HL-60/S4 treated with phorbol 12-myristate 13-acetate at 8.2 ng/mL for 4 days and 3 days (cell line): ENCODE data around the gene ADGRD1.

Experiments used
- in situ Hi-C: fragments of 300-500 bp; cut with MboI; formaldehyde crosslinking; loops from 2 replicates; pipeline ENCODE4 v1.15.0; 2022; ENCODE audit warnings: low sequenced_read_pairs

ADGRD1 gene

DNA sequence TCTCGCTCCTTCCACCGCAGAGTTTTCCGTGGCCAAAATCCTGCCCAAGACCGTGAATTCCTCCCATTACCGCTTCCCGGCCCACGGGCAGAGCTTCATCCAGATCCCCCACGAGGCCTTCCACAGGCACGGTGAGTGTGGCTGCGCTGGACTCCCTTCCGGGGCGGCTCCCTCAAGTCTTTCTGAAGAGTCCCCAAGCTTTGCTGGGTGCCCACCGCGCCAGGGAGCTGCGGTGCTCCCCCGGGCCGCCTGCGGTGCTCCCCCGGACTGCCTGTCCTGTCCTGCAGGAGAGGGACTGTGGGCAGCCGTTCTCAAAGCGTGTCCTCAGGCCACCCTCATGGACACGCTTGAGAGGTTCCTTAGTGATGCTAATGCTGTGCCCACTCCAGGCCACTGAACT is 50.5 kb downstream of the ADGRD1 start:
- in situ Hi-C loops, result no loop called here

DNA sequence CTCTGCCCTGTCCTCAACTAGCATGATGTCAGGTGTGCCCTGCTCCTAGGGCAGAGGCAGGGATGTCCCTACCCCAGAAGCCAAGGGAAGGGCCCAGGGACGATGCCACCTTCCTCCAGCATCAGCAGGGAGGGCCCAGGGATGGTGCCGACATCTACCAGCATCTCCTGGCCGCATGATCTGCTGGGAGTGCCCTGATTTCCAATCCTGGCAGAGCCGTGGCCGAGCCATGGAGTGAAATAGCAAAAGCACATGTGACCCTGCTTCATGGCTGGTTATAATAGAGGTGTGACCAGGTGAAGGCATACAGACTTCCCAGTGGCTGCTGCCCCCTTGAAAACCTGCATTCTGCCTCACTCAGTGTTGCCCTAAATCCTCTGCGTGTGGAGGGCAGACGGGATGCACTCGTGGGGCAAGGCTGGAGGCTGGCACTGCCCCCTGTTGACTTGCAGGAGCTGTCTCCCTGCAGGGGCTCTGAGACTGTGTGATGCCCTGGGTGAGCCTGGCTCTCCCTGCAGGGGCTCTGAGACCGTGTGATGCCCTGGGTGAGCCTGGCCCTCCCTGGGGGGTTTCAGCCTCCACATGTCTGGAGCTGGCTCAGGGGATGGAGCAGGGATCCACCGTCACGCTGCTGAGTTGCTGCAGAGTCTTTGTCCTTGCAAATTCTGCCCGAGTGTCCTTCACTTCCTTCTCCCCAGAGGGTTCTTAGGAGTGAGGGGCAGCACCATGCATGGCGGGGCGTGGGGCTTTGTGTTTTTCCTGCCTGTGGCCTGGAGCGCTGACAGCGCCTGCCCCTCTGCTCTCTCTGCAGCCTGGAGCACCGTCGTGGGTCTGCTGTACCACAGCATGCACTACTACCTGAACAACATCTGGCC is 51.7 kb downstream of the ADGRD1 start:
- in situ Hi-C loops, result no loop called here

DNA sequence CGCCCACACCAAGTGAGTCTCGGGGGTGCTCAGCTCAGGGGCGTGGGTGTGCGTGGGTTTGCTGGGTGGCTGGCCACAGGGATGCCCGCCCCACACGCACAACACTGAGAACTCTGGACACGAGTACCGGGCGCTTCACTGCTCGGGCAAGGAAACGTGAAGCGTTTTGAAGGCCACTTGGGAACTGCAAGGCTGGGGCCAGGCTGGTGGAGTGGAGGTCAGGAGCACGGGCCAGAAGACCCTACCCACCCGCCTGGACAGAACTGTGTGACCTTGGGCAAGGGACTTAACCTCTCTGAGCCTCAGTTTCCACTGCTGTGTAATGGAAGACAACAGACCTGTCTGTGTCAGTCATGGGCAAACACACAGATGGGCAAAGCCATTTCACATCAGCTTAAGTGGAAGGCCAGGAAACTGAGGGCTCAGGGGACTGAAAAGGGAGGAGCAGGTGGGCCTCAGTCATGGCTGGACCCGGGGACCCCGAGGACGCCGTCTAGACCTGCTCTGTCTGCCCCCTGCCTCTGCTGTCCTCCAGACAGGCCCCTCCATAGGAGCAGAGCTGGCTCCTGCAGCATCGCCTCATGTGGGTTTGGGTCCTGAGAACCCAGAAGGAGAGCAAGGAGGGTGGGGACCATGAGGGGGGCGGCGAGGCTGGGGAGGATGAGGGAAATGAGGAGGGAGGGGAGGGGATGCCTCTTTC is 52.5 kb downstream of the ADGRD1 start:
- in situ Hi-C loops, result no loop called here

DNA sequence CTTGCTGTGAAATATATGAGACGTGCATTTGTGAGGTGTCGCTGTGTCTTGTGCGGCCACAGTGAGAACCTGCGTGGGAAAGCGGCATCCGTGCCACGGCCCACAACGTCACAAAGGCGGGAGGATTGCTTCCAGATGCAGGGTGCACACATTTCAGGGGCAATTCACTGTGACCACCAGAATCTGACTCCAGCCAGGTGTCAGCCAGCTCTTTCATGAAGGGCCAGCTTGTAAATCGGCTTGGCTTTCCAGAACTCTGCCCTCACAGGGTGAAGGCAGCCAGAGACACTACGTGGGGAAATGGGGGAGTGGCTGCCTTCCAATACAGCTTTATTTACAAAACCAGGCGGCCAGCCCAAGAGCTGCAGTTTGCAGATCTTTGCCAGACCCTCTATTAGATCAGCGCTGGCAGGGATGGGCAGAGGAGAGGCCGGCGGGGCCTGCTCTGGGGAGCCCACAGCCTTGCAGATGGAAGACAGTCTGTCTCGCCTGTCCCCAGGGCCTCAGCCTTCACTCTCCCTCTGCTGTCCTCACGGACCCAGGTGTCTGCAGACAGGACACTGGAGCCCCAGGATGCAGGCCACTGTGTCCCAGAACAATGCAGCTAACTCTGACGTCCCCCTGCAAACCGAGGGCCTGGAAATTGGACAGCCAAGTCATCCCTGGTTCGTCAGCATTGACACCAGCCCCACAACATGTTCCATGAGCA is 53.5 kb downstream of the ADGRD1 start:
- in situ Hi-C loops, result no loop called here

DNA sequence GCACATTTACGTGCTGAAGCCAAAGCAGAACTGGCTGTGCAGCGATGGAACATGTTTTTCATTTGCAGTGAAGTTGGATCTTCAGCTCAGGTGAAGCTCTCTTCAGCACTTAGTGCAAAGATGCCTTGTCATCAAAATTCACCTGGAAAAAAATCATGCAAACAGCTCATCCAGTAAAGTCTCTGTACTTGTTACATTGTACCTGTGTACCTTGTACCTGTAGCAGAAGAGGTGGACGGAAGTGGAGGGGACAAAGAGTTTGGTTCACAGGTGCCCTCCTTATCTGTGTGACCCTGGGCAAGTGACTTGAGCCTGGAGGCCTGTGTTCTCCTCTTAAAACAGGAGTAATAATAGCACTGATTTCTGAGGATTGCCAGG is 54.0 kb downstream of the ADGRD1 start:
- in situ Hi-C loops, result no loop called here

DNA sequence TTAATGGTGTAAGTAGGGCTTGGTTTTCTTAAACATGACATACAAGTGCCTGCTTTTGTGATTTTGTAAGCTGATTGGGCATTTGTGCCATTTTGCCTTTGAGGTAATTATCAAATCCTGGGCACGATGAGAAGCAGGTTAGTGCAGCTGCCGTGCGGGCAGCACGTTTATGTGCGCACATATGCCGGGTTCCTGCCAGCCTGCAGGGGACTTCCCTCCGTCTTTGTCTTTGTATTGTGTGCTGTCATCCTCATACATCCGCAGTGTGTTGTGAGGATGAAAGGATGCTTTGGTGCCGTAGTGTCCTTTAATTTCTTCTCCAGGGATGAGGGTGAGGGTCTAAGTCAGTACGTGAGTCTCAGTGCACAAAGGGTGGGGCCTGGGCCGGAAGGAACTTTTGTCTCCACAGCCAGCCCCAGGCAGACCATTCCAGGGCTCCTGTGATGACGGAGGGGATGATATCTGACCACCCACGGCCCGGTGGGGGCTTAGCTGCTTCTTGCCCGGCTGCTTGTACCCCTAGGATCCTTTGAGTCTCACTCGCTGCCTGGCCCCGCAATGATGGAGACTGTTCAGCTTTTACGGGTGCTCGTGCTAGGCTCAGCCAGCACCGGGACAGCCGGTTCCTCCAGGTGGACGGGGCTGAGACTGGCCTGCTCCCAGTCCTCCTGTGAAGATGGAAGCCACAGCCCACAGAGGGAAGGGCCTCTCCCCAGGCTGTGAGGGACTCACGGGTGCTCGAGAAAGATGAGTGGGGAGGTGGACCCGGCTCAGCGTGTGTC is 54.6 kb downstream of the ADGRD1 start:
- in situ Hi-C loops, result no loop called here

DNA sequence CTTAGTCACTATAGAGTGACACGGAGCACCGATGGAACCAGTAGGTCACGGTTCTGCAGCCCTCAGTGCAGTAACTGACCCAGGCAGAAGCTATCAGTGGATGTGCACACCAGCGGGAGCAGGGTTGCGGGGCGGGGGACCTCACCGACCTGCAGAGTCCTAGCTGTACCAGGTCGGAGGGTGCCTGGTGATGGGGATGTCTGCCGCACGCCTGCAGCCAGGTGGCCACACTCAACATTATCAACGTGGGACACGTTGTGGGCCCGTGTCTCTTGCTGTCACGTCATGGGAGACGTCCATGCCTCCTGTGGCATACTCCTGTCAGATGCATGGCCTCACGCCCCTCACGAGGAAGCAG is 55.2 kb downstream of the ADGRD1 start:
- in situ Hi-C loops, result no loop called here

DNA sequence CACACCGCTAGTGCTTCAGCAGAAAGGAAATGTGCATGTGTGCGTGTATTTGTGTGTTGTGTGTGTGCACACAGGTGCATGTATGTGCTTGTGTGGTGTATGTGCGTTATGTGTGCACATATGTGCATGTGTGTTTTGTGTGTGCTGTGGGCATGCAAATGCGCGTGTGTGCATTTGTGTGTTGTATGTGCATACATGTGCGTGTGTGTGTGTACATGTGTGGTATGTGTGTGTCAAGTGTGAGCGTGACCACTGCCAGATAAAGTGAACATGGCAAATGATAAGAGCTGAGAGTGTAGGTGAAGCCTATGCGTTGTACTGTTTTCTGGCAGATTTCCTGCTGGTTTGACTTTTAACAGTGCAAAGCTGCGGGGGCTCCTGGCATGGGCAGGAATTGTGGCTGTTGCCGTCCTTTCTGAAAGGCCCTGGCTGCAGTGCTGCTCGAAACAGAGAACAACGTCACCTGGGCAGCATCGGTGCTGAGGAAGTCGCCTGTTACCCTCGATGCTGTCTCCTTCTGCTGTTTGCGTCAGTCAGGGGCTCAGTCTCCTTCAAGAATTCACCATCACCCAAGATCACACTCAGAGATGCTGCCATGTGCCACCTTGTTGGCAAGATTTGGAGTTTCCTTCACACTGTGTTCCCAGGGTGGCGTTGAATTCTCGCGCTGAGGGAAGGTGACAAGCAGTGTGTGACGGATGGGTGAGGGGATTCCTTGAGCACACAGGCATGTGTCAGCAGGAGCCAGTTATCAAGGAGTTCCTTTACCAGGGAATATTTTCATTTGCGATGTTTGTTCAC is 56.1 kb downstream of the ADGRD1 start:
- in situ Hi-C loops, result no loop called here

DNA sequence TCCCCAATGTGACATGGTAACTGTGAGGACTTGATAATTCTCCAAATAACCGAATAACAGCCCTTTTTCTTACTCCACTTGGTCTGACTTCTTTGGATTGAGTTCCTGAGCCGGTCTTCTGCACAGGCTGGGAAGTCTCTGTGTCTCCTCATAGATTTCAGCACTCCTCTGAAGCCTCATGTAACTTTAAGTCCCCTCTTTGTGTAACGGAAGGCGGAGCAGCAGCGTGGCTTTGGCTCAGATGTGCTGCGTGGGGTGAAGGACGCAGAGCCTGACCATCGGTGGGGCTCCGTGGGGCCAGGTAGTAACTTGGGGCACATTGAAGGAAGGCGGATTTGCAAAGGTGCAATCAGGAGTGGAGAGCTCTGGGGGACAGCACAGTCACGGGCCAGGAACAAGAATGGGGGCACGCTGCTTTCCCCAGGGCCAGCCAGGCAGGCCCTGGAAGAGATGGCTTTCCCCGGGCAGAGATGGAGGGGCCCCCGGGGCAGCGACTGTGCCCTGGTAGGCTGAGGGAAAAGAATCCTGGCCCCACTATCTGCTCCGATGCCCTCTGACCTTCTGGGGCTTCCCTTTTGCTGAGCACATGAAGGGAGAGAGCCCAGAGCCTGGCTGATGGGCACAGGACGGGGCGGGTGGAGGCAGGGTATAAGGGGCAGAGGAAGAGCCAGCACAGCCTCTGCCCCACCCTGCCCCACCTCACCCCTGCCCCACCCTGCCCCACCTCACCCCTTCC is 56.9 kb downstream of the ADGRD1 start:
- in situ Hi-C loops, result no loop called here

DNA sequence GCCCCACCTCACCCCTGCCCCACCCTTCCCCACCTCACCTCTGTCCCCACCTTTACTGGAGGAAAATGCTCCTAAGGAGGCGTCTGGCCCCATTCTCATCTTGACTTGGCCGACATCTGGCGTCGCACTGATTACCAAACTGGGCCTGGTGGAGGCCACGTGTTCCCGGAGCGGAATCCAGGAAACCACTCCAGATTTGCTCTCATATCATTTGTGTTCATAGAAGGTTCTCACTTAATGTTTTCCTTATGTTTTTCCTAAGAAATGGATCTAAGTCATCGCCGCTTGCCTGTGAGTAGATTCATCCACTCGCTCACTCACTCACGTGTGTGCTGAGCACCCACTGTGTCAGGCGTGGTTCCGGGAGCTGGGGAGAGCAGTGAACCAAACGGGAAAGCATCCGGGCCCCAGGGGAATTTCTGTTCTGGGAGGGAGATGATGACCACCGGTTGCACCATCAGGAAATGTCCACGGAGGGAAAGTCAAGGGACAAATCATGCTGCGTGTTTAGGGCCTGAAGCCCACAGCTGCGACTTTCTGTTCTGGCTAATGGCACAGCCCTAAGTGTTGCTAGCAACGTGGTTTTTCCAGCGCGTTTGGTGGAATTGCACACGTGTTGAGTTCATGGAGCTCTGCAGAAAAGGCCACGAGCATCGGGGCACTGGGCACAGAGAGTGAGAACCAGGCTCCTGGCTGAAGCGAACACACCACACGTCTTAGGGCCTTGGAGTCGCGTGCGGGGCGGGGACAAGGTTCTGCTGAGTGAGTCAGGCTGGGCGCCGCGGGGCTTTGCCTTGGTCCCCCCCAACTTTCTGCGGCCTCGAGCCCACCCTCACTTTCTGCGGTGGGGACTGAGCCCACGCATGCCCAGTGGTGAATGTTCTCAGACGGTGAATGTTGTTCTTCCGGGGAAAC is 57.7 kb downstream of the ADGRD1 start:
- in situ Hi-C loops, result no loop called here

DNA sequence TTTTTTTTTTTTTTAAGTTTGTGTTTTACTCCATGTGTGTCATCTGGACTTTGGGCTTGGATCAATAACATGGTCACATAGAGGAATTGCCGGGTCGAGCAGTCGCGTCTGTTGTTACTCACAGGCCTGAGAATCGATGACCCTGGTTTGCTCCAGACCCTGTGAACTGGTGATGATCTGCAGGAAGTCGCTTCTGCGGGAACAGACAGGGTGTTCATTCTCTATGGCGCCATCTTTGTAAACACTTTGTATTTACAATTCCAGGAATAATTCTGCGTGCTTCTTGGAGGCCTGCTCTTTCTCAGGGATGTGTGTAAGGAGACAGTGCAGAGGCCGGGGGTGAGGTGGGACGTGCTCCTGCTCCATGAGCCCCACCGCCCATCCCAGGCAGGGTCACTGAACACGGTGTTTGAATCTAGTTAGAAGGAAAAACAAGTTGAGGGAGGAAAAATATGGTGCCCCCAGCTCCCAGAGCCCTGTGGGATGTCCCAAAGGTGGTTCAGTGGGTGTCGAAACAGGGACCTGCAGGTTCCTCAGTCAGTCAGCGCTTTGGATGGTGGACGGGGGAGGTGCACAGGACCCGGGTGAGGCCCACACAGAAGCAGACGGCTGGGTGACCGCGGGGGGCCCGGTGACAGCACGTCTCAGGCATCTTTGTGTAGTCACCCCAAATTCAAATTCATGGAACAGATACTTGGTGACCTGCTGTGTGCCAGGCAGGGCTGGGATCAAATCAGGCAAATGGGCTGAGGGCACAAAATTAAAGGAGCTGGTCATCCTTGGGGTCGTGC is 58.8 kb downstream of the ADGRD1 start:
- in situ Hi-C loops, result no loop called here

DNA sequence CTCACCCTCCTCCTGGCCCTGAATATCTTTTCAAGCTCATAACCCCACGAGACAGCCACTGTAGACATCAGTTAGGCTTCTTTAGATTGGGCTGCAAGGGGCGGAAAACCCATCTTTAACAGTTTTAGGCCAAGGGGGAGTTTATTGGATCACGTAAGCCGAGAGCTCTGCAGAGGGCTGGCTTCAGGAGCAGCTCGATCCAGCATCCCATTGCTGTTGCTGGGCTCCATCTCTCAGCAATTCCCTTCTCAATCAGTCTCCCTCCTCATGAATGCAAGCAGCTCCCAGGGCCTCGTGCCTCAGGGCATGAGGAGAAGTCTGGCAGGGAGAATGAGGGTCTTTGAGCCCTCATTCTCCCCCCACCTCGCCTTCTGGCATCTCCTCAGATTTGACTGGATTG is 59.4 kb downstream of the ADGRD1 start:
- in situ Hi-C loops, result no loop called here

DNA sequence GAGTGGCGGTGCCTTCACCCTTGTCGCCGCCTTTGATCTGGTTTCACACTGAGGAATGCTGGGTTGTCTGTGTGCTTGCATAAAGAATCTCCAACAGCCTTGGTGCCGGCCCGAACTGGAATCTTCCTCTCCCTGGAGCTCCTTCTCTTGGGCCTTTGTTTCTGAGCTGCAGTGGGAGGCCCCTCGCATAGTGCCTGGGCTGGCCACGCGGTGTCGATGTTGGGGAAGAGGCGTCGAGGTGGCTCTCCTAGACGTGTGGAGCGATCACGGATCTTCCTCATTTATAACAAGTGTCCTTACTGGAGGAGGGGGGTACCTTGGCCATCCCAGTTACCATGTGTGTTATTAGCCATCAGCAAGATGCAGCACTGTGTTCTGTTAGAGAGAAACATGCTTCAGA is 60.6 kb downstream of the ADGRD1 start:
- in situ Hi-C loops, result no loop called here

DNA sequence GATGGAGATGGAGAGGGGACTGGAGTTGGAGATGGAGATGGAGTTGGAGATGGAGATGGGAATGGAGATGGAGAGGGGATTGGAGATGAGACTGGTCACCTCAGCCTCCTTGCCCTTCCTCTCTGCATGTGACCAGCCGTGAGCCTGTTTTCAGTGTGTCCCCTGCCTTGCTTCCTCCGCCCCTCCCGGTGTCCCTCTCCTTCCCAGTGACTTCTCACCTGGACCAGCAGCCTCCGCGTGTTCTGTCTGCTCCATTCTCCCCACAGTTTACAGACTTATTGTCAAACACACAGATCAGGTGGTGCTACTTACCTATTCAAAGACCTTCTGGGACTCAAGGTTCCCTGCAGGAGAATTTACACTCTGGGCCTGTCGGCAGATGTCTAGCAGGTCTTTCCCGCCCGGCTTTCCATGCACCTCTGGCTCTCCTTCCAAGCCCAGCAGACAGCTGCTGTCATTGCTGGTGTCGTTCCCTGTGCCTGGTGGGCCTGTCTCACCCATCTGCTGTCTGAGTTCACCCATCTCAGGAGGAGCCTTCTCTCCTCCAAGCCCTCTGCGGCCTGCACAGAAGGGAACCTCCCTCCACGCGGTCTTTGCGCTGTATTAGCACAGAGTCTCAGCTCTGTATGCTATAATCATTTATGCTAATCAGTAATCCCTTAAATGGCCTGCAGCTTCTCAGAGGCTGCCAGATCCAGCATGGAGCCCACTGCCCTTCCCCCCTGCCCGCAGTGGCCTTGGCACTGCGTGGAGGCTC is 62.1 kb downstream of the ADGRD1 start:
- in situ Hi-C loops, result no loop called here

DNA sequence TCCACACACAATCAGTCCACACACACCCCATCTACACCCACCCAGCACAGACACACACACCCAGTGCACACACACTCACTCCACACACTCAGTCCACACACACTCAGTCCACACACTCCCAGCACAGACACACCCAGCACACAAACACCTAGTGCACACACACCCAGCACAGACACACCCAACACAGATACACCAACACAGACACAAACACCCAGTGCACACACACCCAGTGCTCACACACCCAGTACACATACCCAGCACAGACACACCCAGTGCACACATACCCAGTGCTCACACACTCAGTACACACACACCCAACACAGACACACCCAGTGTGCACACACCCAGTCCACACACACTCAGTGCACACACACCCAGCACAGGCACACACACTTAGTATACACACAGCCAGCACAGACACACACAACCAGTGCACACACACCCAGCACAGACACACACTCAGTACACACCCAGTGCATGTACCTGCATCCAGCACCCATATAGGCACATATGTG is 63.8 kb downstream of the ADGRD1 start:
- in situ Hi-C loops, result no loop called here

DNA sequence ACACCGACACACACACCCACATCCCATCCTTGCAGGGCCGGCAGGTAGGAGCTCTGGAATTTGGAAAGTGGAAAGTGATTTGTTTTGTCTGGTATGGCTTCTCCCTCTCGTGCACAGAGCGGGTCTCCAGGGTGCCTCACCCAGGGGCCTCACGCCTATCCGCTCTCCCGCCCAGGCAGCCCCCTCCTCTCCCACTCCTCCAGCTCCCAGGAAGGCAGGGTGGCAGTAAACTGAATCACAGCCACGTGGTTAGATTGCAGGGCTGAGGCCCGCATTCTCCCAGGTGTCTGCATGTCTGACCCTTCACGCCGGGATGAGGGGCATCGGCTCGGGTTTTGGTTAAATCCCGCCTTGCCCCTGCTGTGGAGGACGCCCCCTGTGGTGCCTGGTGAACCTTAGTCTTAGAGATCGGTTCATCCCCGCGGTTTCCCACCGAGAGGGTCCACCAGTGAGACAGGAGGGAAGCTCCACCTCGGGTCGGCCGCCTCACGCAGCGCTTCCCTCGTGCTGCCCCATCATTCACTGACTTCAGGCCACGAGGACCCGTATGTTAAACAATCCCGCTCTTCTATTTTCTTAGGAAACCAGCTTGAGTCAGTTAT is 64.4 kb downstream of the ADGRD1 start:
- in situ Hi-C loops, result no loop called here
